ENCODE data around the gene LMNA. TPM values are rescaled to one million over a fixed set of nuclear protein-coding genes. Genes with fewer than 3 reads are reported as not detected.
"Not testable (repeated sequence)": the region's sequence is repeated elsewhere in the genome, so short reads cannot be mapped to it uniquely, and the experiment has no call there.

LMNA gene
- total and polyA plus RNA-seq, 11 donors, result 223 to 396 (median 273) TPM

- TF ChIP-seq CTCF (IDR thresholded peaks at IDR 0.05), result no peak
- TF ChIP-seq POLR2A (IDR thresholded peaks at IDR 0.05), result no peak
- Histone ChIP-seq H3K9me3 (no peaks in the 10 kb centered on the region), H3K4me3 (no peak overlapping the region), H3K36me3 (no peaks in the 10 kb centered on the region), H3K27ac (no peak overlapping the region), H3K4me1 (peaks cover 0 to 11% (median 0%) of the 10 kb centered on the region in 12 donors), H3K27me3 (no peaks in the 10 kb centered on the region)
- WGBS, 4 donors, result 88 to 91% (median 89%) methylated on average over 2 of the region's 2 CpGs
- no peak for ATAC-seq
- DNase-seq, result peak in 1 of 5 donors; percentile 20
- intact Hi-C loops (cut with DNase I), result loop anchor here in 1 of 10 donors (5.0 to 10.0 kb wide), 2 partner anchors 40 to 132 kb away; partner anchors contain the start of gene KHDC4
Measured at GRCh38 chr1:156067262-156067661, 47.2 kb upstream of the LMNA start.

DNA sequence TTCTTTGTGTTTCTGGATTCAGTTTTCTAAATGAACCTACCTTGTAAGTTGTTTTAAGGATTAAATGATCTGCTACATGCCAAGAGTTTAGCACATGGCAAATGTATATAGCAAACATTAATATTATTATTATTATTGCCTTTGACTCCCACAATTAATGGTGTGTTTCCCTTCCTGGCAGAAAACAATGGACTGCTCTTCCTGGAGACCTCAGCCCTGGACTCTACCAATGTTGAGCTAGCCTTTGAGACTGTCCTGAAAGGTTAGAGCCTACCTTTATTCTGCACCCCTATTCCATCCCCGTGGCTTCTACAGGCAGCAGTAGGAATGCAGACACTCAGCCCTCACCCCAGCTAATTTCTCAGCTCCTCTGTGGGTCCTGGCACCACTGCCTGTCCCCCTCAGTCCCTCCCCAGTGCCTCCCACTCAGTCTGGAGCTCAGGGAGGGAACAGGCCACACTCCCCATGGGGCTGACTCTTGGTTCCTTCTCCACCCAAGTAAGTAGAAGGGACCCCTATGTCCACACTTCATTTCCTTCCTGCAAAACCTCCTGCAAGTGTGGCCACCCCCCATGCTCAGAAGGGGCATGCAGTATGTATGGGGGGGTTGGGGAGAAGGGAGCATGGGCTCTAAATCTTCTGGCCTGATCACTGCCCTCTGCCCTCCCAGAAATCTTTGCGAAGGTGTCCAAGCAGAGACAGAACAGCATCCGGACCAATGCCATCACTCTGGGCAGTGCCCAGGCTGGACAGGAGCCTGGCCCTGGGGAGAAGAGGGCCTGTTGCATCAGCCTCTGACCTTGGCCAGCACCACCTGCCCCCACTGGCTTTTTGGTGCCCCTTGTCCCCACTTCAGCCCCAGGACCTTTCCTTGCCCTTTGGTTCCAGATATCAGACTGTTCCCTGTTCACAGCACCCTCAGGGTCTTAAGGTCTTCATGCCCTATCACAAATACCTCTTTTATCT is 44.7 kb upstream of the LMNA start:
- no peak overlapping the region for H3K27ac ChIP-seq
- no peaks in the 10 kb centered on the region for H3K36me3 ChIP-seq
- no peaks in the 10 kb centered on the region for H3K27me3 ChIP-seq
- no peak overlapping the region for H3K4me3 ChIP-seq
- H3K4me1 ChIP-seq, result peaks cover 0 to 12% (median 0%) of the 10 kb centered on the region in 12 donors
- TF ChIP-seq POLR2A (IDR thresholded peaks at IDR 0.05) (no peak), CTCF (IDR thresholded peaks at IDR 0.05) (no peak)
- no peaks in the 10 kb centered on the region for H3K9me3 ChIP-seq
- intact Hi-C loops (cut with DNase I), result loop anchor here in 1 of 10 donors (5.0 to 10.0 kb wide), 2 partner anchors 42 to 135 kb away; partner anchors contain the start of gene KHDC4
- ATAC-seq (peak in 1 of 4 donors; percentile 16), DNase-seq (peak in 1 of 5 donors; percentile 28)
- 64 to 80% (median 73%) methylated on average over 3 of the region's 3 CpGs for WGBS, 4 donors

DNA sequence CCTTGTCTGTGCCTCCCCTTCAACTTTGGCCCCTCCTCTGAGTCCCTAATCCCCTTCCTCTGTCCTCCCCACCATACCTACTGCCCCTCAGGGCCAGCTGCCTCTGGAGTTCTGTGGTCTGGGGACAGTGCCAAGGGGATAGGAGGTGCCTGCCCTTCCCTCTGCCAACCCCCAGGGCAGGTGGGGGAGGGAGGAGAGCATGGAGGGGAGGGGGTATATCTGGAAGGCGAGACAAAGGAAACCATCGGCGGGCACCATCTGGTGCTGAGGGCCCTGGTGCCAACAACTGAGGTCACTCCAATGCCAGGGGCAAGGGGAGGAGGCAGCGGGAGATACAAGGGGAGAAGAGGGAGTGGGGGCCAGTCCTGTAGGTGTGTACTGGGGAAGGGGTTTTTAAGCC is 44.0 kb upstream of the LMNA start:
- ATAC-seq (peak in 1 of 4 donors; percentile 26), DNase-seq (peak in 1 of 5 donors; percentile 37)
- intact Hi-C loops (cut with DNase I), result no loop called here
- no peak overlapping the region for H3K4me3 ChIP-seq
- no peak for TF ChIP-seq POLR2A (IDR thresholded peaks at IDR 0.05)
- no peaks in the 10 kb centered on the region for H3K9me3 ChIP-seq
- H3K27ac ChIP-seq, result no peak overlapping the region
- WGBS, 4 donors, result 37 to 58% (median 45%) methylated on average over 4 of the region's 4 CpGs
- H3K4me1 ChIP-seq, result peaks cover 0 to 20% (median 5%) of the 10 kb centered on the region in 12 donors
- H3K36me3 ChIP-seq, result no peaks in the 10 kb centered on the region
- no peaks in the 10 kb centered on the region for H3K27me3 ChIP-seq

DNA sequence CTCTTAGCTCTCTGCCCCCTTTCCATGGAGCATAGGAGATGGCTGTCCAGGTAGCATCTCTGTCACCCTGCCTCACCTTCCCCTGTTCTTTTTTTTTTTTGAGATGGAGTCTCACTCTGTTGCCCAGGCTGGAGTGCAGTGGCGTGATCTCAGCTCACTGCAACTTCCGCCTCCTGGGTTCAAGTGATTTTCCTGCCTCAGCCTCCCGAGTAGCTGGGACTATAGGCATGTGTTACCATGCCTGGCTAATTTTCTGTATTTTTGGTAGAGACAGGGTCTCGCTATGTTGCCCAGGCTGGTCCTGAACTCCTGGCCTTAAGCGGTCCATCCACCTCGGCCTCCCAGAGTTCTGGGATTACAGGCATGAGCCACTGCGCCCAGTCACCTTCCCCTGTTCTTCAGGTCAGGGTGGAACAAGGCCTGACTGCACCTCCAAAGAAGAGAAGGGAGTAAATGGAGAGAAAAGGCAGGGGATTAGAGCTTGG is 43.1 kb upstream of the LMNA start:
- H3K4me3 ChIP-seq; H3K36me3 ChIP-seq; H3K27ac ChIP-seq; H3K9me3 ChIP-seq; H3K27me3 ChIP-seq; intact Hi-C loops (cut with DNase I); ATAC-seq: not testable (repeated sequence)
- H3K4me1 ChIP-seq, result peaks cover 0 to 27% (median 8%) of the 10 kb centered on the region in 12 donors
- DNase-seq, result peak in 1 of 5 donors; percentile 11
- 90 to 93% (median 91%) methylated on average over 7 of the region's 7 CpGs for WGBS, 4 donors

DNA sequence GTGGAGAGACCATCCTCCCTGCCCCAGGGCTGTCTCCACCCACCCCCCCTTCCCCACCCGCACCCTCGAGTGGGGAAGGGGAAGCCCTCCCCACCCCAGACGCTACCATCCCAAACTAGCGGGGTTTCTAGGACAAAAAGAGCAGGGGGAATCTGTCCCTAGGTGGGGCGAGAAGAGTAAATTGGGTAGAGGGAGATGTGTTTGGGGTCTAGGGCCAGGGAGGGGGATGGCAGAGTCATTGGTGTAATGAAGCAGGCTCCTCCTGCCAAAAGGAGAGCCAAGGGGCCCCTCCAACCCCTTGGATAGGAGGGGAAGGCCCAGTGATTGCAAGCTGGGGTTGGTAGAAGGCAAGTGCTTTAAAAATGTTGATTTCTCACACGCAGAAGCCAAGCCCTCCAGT is 42.3 kb upstream of the LMNA start:
- peak in 1 of 5 donors; percentile 6 for DNase-seq
- intact Hi-C loops (cut with DNase I), result no loop called here
- Histone ChIP-seq H3K4me3 (no peak overlapping the region), H3K27me3 (no peaks in the 10 kb centered on the region), H3K36me3 (no peaks in the 10 kb centered on the region), H3K9me3 (no peaks in the 10 kb centered on the region), H3K4me1 (peaks cover 0 to 27% (median 8%) of the 10 kb centered on the region in 12 donors), H3K27ac (no peak overlapping the region)
- no peak for ATAC-seq
- TF ChIP-seq POLR2A (IDR thresholded peaks at IDR 0.05) (no peak), CTCF (IDR thresholded peaks at IDR 0.05) (no peak)
- WGBS, 4 donors, result 63 to 72% (median 69%) methylated on average over 6 of the region's 6 CpGs
